NB4 (cell line): ENCODE measurements around the gene PCGF3.

Source experiments
- MAX ChIP-seq: IDR thresholded peaks from 2 replicates; pipeline ENCODE4 v1.6.1; 2011; ENCODE audit warnings: low read depth, low read length
- MYC ChIP-seq: IDR thresholded peaks from 2 replicates; pipeline ENCODE4 v1.6.1; 2011; ENCODE audit warnings: low read depth, low read length
- POLR2A ChIP-seq: IDR thresholded peaks from 2 replicates; pipeline ENCODE4 v1.6.1; 2011; ENCODE audit warnings: mild to moderate bottlenecking; ENCODE audit not compliant: insufficient read length; ENCODE audit errors: extremely low read depth
- TF ChIP-seq, protein P1 (sequence below): IDR thresholded peaks from one replicate; pipeline ENCODE4 v1.5.1; 2012; ENCODE audit warnings: low read depth, low read length

GRCh38 chr4:738781-739280, 33.2 kb downstream of the PCGF3 start:
- TF ChIP-seq, protein P1, sequence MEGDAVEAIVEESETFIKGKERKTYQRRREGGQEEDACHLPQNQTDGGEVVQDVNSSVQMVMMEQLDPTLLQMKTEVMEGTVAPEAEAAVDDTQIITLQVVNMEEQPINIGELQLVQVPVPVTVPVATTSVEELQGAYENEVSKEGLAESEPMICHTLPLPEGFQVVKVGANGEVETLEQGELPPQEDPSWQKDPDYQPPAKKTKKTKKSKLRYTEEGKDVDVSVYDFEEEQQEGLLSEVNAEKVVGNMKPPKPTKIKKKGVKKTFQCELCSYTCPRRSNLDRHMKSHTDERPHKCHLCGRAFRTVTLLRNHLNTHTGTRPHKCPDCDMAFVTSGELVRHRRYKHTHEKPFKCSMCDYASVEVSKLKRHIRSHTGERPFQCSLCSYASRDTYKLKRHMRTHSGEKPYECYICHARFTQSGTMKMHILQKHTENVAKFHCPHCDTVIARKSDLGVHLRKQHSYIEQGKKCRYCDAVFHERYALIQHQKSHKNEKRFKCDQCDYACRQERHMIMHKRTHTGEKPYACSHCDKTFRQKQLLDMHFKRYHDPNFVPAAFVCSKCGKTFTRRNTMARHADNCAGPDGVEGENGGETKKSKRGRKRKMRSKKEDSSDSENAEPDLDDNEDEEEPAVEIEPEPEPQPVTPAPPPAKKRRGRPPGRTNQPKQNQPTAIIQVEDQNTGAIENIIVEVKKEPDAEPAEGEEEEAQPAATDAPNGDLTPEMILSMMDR = no peak
- no peak for TF ChIP-seq POLR2A
- no peak for TF ChIP-seq MYC
- no peak for TF ChIP-seq MAX
